Stimulated activated CD4-positive, alpha-beta T cell treated with anti-CD3 and anti-CD28 coated beads, TNF-alpha, amount 100 ng/mL, for 4 hours (primary cell): Measurements from ENCODE around the gene ADAMTSL5.
A peak's percentile ranks its signal among the peaks of the same experiment; 100 is the strongest.
"Not testable (repeated sequence)": the region's sequence is repeated elsewhere in the genome, so short reads cannot be mapped to it uniquely, and the experiment has no call there.

Source experiments
- DNase-seq, 3 experiments: peaks; one replicate each; pipeline ENCODE4 v3.0.0-alpha.2; 2020; ENCODE audit warnings: low read depth in 3 of 3

ADAMTSL5 gene

GRCh38 chr19:1511318-1512317, 1.2 kb downstream of the ADAMTSL5 start:
- DNase-seq, result no peak

GRCh38 chr19:1510807-1511206, 2.0 kb downstream of the ADAMTSL5 start:
- DNase-seq, result no peak

DNA sequence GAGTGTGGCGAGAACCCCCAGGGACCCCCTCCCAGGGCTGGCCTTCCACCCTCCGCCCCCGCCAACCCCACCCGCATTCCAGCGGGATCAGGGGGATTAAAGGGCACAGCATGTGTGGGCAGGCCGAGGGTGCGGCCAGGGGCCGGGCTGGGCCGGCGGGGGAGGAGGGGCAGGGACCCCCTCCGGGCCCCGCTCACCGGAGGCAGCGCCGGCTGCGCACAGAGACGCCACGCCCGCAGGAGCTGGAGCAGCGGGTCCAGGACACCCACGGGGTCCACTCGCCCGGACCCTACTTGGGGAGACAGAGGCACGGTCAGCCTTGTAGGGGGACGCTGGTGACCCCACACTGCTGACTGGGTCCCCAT, 2.4 kb downstream of the ADAMTSL5 start:
- no peak for DNase-seq

DNA sequence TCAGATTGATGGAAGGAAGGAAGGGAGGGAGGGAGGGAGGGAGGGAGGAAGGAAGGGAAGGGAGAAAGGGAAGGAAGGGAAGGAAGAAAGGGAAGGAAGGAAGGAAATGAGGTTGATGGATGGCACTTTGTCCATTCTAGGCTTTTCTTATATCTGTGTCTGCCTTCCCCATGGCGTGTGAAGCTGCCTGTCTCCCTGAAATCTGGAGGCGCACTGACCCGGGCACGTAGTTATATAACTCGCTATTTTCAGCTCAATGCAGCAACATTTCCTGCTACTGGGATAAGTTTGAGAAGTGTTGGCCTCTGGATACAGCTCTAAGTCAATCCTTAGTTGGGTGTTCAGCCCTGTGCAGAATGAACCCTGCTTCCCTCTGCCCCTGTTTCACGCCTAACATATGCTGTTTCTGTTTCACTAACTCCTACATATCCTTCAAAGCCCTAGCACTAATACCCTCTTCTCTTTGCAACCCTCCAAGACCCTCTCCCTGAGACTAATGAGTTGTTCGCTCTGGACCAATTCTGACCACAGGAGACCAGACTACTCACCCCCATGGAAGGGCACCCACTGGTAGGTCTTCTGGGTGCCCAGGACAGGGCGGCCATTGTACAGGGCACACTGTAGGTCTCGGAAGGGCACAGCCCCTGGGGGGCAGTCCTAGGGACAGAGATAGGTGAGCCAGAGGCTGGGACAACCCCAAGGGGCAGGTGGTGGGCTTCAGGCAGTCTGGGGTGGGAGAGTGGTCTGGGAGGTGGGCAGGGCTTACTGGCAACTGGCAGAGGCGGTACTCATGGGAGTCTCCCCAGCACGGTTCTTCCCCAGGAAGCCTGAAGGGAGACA, 3.0 kb downstream of the ADAMTSL5 start:
- no peak for DNase-seq

DNA sequence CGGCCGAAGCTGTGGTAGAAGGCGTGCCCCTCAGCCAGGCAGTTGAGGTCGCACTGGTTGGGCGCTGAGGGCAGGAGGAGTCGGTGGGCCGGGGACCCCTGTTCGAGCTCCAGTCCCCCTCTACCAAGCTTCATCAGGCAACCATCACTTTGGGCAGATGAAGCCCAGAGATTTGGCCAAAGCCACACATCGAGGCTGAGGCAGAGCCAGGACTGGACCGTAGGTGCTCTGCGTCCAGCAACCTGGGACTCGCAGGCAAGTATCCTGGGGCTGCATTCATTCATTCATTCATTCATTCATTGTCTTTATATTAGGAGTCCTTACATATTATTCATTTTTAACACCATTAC, 4.3 kb downstream of the ADAMTSL5 start:
- DNase-seq, result no peak

GRCh38 chr19:1507763-1508506, 4.9 kb downstream of the ADAMTSL5 start:
- peak; percentile 74 to 88 (median 86) for DNase-seq

DNA sequence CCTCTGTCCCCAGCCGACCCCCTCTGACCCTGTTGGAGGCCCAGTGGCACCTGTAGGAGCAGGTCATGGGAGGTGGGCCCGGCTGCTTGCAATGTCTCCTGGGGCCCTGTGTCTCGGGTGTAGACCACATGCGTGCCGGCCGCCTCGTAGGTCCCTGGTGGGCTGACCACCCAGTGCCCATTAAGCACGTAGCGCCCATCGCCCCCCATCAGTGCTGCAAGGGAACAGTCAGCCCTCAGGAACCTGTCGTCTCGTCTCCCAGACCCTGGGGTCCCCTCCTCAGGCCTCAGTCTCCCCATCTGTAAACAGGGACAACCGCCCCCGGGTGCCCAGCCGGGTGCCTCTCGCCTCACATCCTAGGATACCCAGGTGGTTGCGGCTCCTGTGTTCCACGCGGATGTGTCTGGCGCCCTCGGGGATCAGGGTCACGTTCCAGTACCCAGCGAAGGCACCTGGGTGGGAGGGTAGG, 5.6 kb downstream of the ADAMTSL5 start:
- DNase-seq, result no peak

GRCh38 chr19:1505991-1506881, 6.6 kb downstream of the ADAMTSL5 start:
- no peak for DNase-seq

DNA sequence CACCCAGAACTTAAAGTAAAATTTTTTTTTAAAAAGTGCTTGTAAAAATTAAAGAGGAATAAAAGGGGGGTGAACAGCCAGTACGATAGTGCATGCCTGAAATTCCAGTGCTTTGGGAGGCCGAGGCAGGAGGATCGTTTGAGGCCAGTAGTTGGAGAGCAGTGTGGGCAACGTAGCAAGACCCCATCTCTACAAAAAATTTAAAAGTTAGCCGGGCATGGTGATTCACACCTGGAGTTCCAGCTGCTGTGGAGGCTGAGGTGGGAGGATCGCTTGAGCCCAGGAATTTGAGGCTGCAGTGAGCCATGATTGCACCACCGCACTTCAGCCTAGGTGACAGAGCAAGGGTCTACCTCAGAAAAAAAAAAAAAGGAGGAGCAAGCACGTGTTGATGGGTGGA, 7.8 kb downstream of the ADAMTSL5 start:
- DNase-seq, result no peak

DNA sequence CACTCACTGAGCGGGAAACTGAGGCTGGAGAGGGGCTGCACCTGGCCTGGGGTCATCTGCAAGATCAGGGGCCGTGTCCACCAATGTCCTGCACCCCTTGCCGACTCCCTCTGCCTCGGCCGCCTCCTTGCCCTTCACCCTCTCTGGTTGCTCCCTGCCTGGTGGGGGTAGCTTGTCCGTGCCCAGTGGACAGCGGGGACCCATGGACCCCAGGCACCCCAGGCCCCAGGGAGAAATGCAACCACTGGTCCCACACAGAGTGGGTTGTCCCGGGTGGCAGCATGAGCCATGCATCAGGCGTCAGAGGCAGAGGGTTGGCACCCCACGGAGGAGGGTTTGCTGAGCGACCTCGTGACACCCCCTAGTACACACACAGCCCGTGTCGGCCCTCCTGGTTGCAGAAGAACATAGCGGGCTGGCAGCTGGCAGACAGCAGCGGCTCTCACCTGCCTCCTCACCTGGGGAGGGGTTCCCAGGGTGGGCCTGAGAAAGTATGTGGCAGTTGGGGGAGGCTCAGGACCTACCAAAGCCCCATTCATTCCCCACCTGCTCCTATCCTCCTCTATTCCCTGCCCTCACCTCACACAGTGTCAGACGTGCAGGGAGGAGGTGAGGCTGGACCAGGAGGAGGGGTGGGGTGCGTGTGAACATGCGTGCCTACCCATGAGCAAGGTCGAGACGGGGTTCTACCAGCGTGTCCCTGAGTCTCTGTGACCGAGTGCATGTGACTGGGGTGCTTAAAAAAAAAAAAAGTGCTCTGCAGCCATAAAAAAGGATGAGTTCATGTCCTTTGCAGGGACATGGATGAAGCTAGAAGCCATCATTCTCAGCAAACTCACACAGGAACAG, 8.7 kb downstream of the ADAMTSL5 start:
- no peak for DNase-seq

GRCh38 chr19:1503089-1503924, 9.5 kb downstream of the ADAMTSL5 start:
- DNase-seq, result peak; percentile 46 to 52 (median 48)

DNA sequence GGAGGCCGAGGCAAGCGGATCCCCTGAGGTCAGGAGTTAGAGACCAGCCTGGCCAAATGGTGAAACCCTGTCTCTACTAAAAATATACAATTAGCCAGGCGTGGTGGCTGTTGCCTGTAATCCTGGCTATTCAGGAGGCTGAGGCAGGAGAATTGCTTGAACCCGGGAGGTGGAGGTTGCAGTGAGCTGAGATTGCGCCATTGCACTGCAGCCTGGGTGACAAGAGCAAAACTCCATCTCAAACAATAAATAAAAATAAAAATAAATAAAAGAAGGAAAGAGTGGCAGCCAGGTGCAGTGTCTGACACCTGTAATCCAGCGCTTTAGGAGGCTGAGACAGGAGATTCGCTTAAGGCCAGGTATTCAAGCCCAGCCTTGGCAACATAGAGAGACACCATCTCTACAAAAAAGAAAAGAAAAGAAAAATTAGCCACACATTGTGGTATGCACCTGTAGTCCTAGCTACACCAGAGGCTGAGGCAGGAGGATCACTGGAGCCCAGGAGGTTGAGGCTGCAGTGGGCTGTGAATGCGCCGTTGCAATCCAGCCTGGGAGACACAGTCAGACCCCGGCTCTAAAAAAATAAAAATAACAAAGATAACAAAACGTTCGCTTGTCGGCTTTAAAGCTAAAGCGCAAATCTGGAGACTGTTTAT, 10.3 kb downstream of the ADAMTSL5 start:
- no peak for DNase-seq

DNA sequence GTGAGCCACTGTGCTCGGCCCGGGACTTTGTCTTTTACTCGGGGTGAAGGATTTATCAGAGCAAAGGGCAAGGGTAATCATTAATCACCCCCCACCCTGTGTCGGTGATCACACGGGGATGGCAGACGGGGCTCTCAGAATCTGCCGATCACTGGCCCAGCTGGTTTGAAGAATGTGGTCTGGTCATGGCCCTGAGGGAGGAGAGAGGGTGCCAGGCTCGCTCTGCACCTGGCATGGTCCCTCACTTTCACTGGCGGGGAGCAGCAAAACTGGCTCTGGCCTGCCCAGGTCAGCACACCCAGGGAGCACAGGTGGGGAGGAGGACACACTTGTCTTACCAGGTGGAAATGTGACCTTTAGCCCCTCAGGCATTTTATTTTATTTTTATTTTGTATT, 11.6 kb downstream of the ADAMTSL5 start:
- DNase-seq, result no peak

GRCh38 chr19:1499231-1499630, 13.6 kb downstream of the ADAMTSL5 start:
- not testable (repeated sequence) for DNase-seq

GRCh38 chr19:1497578-1498235, 15.1 kb downstream of the ADAMTSL5 start:
- DNase-seq, result no peak

DNA sequence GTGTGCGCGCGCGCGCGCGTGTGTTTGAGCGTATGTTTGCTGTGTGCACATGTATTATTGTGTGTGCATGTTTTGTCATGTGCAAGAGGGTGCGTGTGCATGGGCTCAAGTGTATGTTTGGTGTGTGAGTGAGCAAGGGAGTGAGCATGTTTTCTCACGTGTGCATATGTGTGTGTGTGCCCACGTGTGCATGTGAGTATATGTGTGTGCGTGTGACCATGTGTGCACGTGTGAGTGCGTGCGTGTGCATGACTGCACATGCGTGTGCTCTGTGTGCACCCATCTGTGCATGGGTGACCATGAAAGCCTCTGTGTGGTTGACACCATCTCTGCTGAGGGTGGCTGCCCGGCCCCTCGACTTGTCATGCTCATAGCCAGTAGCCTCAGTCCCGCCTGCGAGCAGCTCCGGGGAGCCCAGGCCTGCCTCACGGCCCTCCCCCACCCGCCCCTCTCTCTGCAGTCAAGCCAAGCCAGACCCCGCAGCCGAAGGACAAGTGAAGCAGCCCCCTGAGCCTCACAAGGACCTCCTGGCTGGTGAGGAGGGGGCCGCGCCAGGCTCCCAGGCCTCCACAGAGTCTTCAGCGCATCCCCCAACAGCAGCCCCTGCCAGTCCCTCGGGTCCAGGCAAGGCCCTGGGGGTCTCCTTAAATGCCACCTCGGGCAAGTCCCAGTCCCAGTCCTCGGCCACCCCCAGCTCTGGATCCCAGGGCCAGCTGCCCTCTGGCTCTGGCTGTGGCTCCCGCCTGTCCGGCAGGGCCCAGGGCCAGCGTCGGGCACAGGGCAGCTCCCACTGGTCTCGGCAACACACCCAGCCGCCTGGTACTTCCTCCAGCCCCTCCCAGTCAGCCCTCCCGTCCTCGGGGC, 15.9 kb downstream of the ADAMTSL5 start:
- DNase-seq, result no peak
